Measurements from ENCODE around the gene PPP1R11. TPM values are rescaled to one million over a fixed set of nuclear protein-coding genes. Genes with fewer than 3 reads are reported as not detected.
"Not testable (repeated sequence)": the region's sequence is repeated elsewhere in the genome, so short reads cannot be mapped to it uniquely, and the experiment has no call there.

Gene PPP1R11
- total and polyA plus RNA-seq, 2 of the 4 experiments (the other 2 are of a cell fraction) = 15.6 to 46.0 TPM

- no peak for TF ChIP-seq MAFK (IDR thresholded peaks at IDR 0.05; ENCODE audit: low read depth, low read length)
- TF ChIP-seq, protein P1, sequence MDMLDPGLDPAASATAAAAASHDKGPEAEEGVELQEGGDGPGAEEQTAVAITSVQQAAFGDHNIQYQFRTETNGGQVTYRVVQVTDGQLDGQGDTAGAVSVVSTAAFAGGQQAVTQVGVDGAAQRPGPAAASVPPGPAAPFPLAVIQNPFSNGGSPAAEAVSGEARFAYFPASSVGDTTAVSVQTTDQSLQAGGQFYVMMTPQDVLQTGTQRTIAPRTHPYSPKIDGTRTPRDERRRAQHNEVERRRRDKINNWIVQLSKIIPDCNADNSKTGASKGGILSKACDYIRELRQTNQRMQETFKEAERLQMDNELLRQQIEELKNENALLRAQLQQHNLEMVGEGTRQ (IDR thresholded peaks at IDR 0.05; ENCODE audit: low read depth, low read length) = no peak
- no peak for TF ChIP-seq RAD21 (IDR thresholded peaks at IDR 0.05; ENCODE audit: low read length)
Measured at GRCh38 chr6:30020626-30021025, 46.4 kb upstream of the PPP1R11 start (continued).

GRCh38 chr6:30022189-30022588 is 44.8 kb upstream of the PPP1R11 start:
- in situ Hi-C loops (cut with MboI; ENCODE audit: low sequenced_read_pairs) = loop anchor here (25.0 kb wide), 1 partner anchor 285 kb away; no protein-coding TSS in a partner anchor
- H2AFZ ChIP-seq (replicated peaks; ENCODE audit: low read length, poor library complexity) = no peak overlapping the region
- dilution Hi-C loops (cut with HindIII; ENCODE audit: low sequenced_read_pairs, unreplicated experiment) = no loop called here
- no peak overlapping the region for H2BK15ac ChIP-seq (ENCODE audit: low read depth, low read length)
- H4K8ac ChIP-seq (ENCODE audit: low read depth in 2 of 2, low read length in 2 of 2) = no peak overlapping the region
- CTCF ChIA-PET = interaction anchor here (0.7 kb wide), 2 partner anchors 332 to 1795 kb away, joined by 3 read pairs; no protein-coding TSS in a partner anchor
- no peak overlapping the region for H3K27ac ChIP-seq (ENCODE audit: insufficient read depth, low read length)
- no peak overlapping the region for H2AK5ac ChIP-seq (ENCODE audit: low read depth, low read length)
- H3K4me1 ChIP-seq (ENCODE audit: control insufficient read depth, insufficient read depth, low read length) = no peaks in the 10 kb centered on the region
- H4K91ac ChIP-seq (ENCODE audit: insufficient read depth, low read depth, low read length) = no peak overlapping the region
- no peak overlapping the region for H3K4me2 ChIP-seq (ENCODE audit: low read depth, low read length)
- no peaks in the 10 kb centered on the region for H3K9me1 ChIP-seq (ENCODE audit: insufficient read depth, low read length)
- H3K18ac ChIP-seq (ENCODE audit: low read depth, low read length) = no peak overlapping the region
- intact Hi-C loops (cut with micrococcal nuclease) = loop anchor here (5.0 kb wide), 1 partner anchor 285 kb away; no protein-coding TSS in a partner anchor
- no peaks in the 10 kb centered on the region for H4K20me1 ChIP-seq (ENCODE audit: insufficient read depth, low read length)
- no peak for DNase-seq
- H3K4me3 ChIP-seq (ENCODE audit: insufficient read depth, low read depth, low read length) = no peak overlapping the region
- TF ChIP-seq MAFK (IDR thresholded peaks at IDR 0.05; ENCODE audit: low read depth, low read length) (peak; percentile 79), RFX5 (IDR thresholded peaks at IDR 0.05; ENCODE audit: low read depth, low read length) (no peak)
- H2BK5ac ChIP-seq (ENCODE audit: low read depth, low read length, poor library complexity, severe bottlenecking) = no peak overlapping the region
- H3K14ac ChIP-seq (replicated peaks; ENCODE audit: low read depth, low read length) = no peak overlapping the region
- no peak for ATAC-seq (ENCODE audit: low read depth)
- no peak overlapping the region for H3K4ac ChIP-seq (ENCODE audit: low read depth, low read length)
- H2BK120ac ChIP-seq (ENCODE audit: low read depth, low read length) = no peak overlapping the region
- no peaks in the 10 kb centered on the region for H3K9me3 ChIP-seq (ENCODE audit: control insufficient read depth, insufficient read depth, low read length)
- no peak overlapping the region for H4K5ac ChIP-seq (ENCODE audit: low read depth, low read length)
- no peaks in the 10 kb centered on the region for H3K27me3 ChIP-seq (ENCODE audit: control insufficient read depth, insufficient read depth, low read length)
- no CpG with 5 or more reads among the region's 3 CpGs for WGBS, 2 experiments (ENCODE audit: extremely low coverage in 2 of 2, insufficient read length in 1 of 2)
- H3K9ac ChIP-seq (ENCODE audit: low read depth, low read length) = no peak overlapping the region
- no peak overlapping the region for H3K23ac ChIP-seq (ENCODE audit: low read depth, low read length)
- no peak overlapping the region for H3K56ac ChIP-seq (ENCODE audit: extremely low read depth, insufficient read depth, low read length)
- H2BK20ac ChIP-seq (ENCODE audit: low read depth, low read length) = no peak overlapping the region
- no TSS peak for BruUV-seq (replicated peaks)
- no peak overlapping the region for H2AK9ac ChIP-seq (replicated peaks; ENCODE audit: low read depth, low read length, poor library complexity)
- no peaks in the 10 kb centered on the region for H3K36me3 ChIP-seq (ENCODE audit: control insufficient read depth, insufficient read depth, low read length)
- H3K79me1 ChIP-seq (ENCODE audit: low read depth in 1 of 2, low read length in 2 of 2) = no peaks in the 10 kb centered on the region
- POLR2A ChIA-PET (ENCODE audit: unreplicated experiment) = no interaction called here

DNA sequence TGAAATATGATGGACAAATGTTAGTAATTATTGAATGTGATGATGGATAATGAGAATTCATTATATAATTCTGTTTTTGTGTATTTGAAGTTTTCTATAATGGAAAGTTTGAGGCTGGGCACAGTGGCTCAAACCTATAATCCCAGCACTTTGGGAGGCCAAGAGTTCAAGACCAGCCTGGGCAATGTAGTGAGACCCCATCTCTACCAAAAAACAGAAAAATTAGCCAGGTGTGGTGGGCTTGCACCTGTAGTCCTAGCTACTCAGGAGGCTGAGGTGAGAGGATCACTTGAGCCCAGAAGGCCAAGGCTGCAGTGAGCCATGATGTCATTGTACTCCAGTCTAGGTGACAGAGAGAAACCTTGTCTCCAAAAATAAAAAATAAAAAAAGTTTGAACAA is 44.3 kb upstream of the PPP1R11 start:
- POLR2A ChIA-PET (ENCODE audit: unreplicated experiment); H3K14ac ChIP-seq (replicated peaks; ENCODE audit: low read depth, low read length); BruUV-seq (replicated peaks); H2AK9ac ChIP-seq (replicated peaks; ENCODE audit: low read depth, low read length, poor library complexity); H3K9me1 ChIP-seq (ENCODE audit: insufficient read depth, low read length); H4K8ac ChIP-seq (ENCODE audit: low read depth in 2 of 2, low read length in 2 of 2); H2BK20ac ChIP-seq (ENCODE audit: low read depth, low read length); H3K9me3 ChIP-seq (ENCODE audit: control insufficient read depth, insufficient read depth, low read length); H3K4ac ChIP-seq (ENCODE audit: low read depth, low read length); H3K4me1 ChIP-seq (ENCODE audit: control insufficient read depth, insufficient read depth, low read length); CTCF ChIA-PET; H3K27me3 ChIP-seq (ENCODE audit: control insufficient read depth, insufficient read depth, low read length); H2BK5ac ChIP-seq (ENCODE audit: low read depth, low read length, poor library complexity, severe bottlenecking); H4K91ac ChIP-seq (ENCODE audit: insufficient read depth, low read depth, low read length); H3K18ac ChIP-seq (ENCODE audit: low read depth, low read length); H3K23ac ChIP-seq (ENCODE audit: low read depth, low read length); H4K5ac ChIP-seq (ENCODE audit: low read depth, low read length); H3K4me2 ChIP-seq (ENCODE audit: low read depth, low read length); H3K56ac ChIP-seq (ENCODE audit: extremely low read depth, insufficient read depth, low read length); H2AFZ ChIP-seq (replicated peaks; ENCODE audit: low read length, poor library complexity); H2BK120ac ChIP-seq (ENCODE audit: low read depth, low read length); H3K79me1 ChIP-seq (ENCODE audit: low read depth in 1 of 2, low read length in 2 of 2); ATAC-seq (ENCODE audit: low read depth); H3K36me3 ChIP-seq (ENCODE audit: control insufficient read depth, insufficient read depth, low read length); H3K27ac ChIP-seq (ENCODE audit: insufficient read depth, low read length); H2BK15ac ChIP-seq (ENCODE audit: low read depth, low read length); H3K9ac ChIP-seq (ENCODE audit: low read depth, low read length); H3K4me3 ChIP-seq (ENCODE audit: insufficient read depth, low read depth, low read length); H4K20me1 ChIP-seq (ENCODE audit: insufficient read depth, low read length); dilution Hi-C loops (cut with HindIII; ENCODE audit: low sequenced_read_pairs, unreplicated experiment); DNase-seq; H2AK5ac ChIP-seq (ENCODE audit: low read depth, low read length): not testable (repeated sequence)
- in situ Hi-C loops (cut with MboI; ENCODE audit: low sequenced_read_pairs) = loop anchor here (25.0 kb wide), 1 partner anchor 285 kb away; no protein-coding TSS in a partner anchor
- intact Hi-C loops (cut with micrococcal nuclease) = loop anchor here (5.0 kb wide), 1 partner anchor 285 kb away; no protein-coding TSS in a partner anchor

Data from IMR-90 (cell line).